Measurements from ENCODE around the gene CDK3.
"Not testable (repeated sequence)": the region's sequence is repeated elsewhere in the genome, so short reads cannot be mapped to it uniquely, and the experiment has no call there.

The CDK3 gene

GRCh38 chr17:76044475-76045007, 43.9 kb downstream of the CDK3 start:
- DNase-seq = not testable (repeated sequence)

GRCh38 chr17:76046064-76046463, 45.4 kb downstream of the CDK3 start:
- DNase-seq = no peak

GRCh38 chr17:76048025-76048605, 47.5 kb downstream of the CDK3 start:
- no peak for DNase-seq

- DNase-seq = no peak
Measured at GRCh38 chr17:76048711-76049110, 48.1 kb downstream of the CDK3 start.

- DNase-seq = no peak
Measured at GRCh38 chr17:76049239-76049638, 48.6 kb downstream of the CDK3 start.

- DNase-seq = no peak
Measured at GRCh38 chr17:76049836-76050537, 49.3 kb downstream of the CDK3 start.

GRCh38 chr17:76050538-76051467, 50.1 kb downstream of the CDK3 start:
- DNase-seq = no peak

GRCh38 chr17:76051561-76051960, 50.9 kb downstream of the CDK3 start:
- no peak for DNase-seq

GRCh38 chr17:76053246-76054111, 52.8 kb downstream of the CDK3 start:
- no peak for DNase-seq

GRCh38 chr17:76054112-76054476, 53.4 kb downstream of the CDK3 start:
- DNase-seq = no peak
